K562 (cell line): ENCODE data around the gene ELOVL2. TPM values are rescaled to one million over a fixed set of nuclear protein-coding genes. Genes with fewer than 3 reads are reported as not detected.

Experiments used
- REST ChIP-seq, 2 experiments: fragments of 450-650 bp; formaldehyde crosslinking in 1 of 2; IDR thresholded peaks; 2 replicates each; pipeline versions ENCODE4 v1.4.0 to v1.6.1; 2014 to 2020; ENCODE audit warnings: mild to moderate bottlenecking in 2 of 2, borderline replicate concordance in 1 of 2, low read depth in 1 of 2
- polyA plus RNA-seq, 8 experiments: library from polyadenylated mRNA; depleted of rRNA in 4 of 8; stranded (reverse) in 5 of 8; unstranded in 3 of 8; fragments of >200 nt; fragmentation: Nextera tagmentation in 2 of 8; fragmentation: Illumina TruSeq in 1 of 8; extraction: Ambion mirVana in 2 of 8; extraction: Trizol in 1 of 8; gene quantifications; 2 replicates each; pipeline versions ENCODE4 v1.2.1 to v1.2.3, GENCODE V29; 2011 to 2014; ENCODE audit warnings: inconsistent platforms in 1 of 8, missing spikeins in 1 of 8
- total RNA-seq, 7 experiments: library from RNA; depleted of rRNA in 6 of 7; stranded (reverse); fragments of >200 nt in 6 of 7; fragmentation: Illumina TruSeq in 2 of 7; extraction: Trizol in 2 of 7; gene quantifications; 2 replicates each; pipeline versions ENCODE4 v1.2.1 to v1.2.3, GENCODE V29; 2011 to 2021; ENCODE audit warnings: low replicate concordance in 1 of 7

Gene ELOVL2
- total and polyA plus RNA-seq, 9 of the 15 experiments (the other 6 are each of a cell fraction or from before 2014, with no cell fraction given), result 0.05 to 0.96 (median 0.31) TPM

DNA sequence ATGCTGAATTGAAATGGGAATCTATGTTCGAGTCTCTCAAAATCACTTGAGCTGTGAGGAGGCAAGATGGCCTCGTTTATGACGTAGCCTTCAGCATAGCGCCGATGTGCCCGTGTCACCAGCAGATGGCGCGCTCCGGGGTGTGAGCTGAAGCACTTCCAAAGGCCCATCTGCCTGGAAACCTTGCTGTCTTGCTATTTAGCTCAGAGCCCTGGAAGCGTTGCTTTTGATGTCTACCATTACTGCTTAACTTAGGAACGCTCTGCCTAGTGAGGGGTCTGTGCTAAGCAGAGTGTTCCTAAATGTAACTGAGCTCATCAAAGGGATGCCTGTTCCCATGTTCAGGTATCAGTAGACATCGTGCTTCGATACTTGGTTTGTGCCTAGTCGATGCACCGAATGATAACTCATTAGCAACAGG, 89.5 kb downstream of the ELOVL2 start (continued):
- TF ChIP-seq REST (IDR thresholded peaks at IDR 0.05; ENCODE audit: borderline replicate concordance), result peak; percentile 55
- no peak for TF ChIP-seq REST (CRISPR knock-in tag; IDR thresholded peaks at IDR 0.05; ENCODE audit: low read depth)
